NB4 (cell line): ENCODE results near the gene CCDC178.

ENCODE experiments used
- CTCF ChIP-seq: IDR thresholded peaks from one replicate; pipeline ENCODE4 v1.5.1; 2012; ENCODE audit warnings: low read depth, low read length
- MAX ChIP-seq: IDR thresholded peaks from 2 replicates; pipeline ENCODE4 v1.6.1; 2011; ENCODE audit warnings: low read depth, low read length
- MYC ChIP-seq: IDR thresholded peaks from 2 replicates; pipeline ENCODE4 v1.6.1; 2011; ENCODE audit warnings: low read depth, low read length
- POLR2A ChIP-seq: IDR thresholded peaks from 2 replicates; pipeline ENCODE4 v1.6.1; 2011; ENCODE audit warnings: mild to moderate bottlenecking; ENCODE audit not compliant: insufficient read length; ENCODE audit errors: extremely low read depth

- TF ChIP-seq CTCF (no peak), MAX (no peak), POLR2A (no peak), MYC (no peak)
Measured at GRCh38 chr18:32966141-32966540, 474.4 kb downstream of the CCDC178 start.
